Endodermal cell (in vitro differentiated cells): ENCODE measurements around the gene COG2. TPM values are rescaled to one million over a fixed set of nuclear protein-coding genes. Genes with fewer than 3 reads are reported as not detected.

Experiments
- DNase-seq: peaks from one replicate; pipeline ENCODE4 v3.0.0-alpha.2; 2017
- H3K27ac ChIP-seq: 2 replicates; pipeline ENCODE4 v1.5.1; 2013; ENCODE audit warnings: mild to moderate bottlenecking, low read depth, low read length, moderate library complexity
- H3K27me3 ChIP-seq: 2 replicates; pipeline ENCODE4 v1.6.1; 2013; ENCODE audit warnings: mild to moderate bottlenecking, low read length, moderate library complexity; ENCODE audit not compliant: insufficient read depth, control insufficient read depth, poor library complexity, severe bottlenecking
- H3K36me3 ChIP-seq: 2 replicates; pipeline ENCODE4 v1.7.0; 2013; ENCODE audit warnings: mild to moderate bottlenecking, low read length, moderate library complexity; ENCODE audit not compliant: control insufficient read depth, insufficient read depth
- H3K4me1 ChIP-seq: one replicate; pipeline ENCODE4 v1.7.0; 2013; ENCODE audit warnings: low read length; ENCODE audit not compliant: control insufficient read depth, insufficient read depth
- H3K4me3 ChIP-seq: 2 replicates; pipeline ENCODE4 v1.5.1; 2013; ENCODE audit warnings: mild to moderate bottlenecking, low read length, moderate library complexity
- H3K9ac ChIP-seq: 2 replicates; pipeline ENCODE4 v1.6.1; 2013; ENCODE audit warnings: mild to moderate bottlenecking, low read length, moderate library complexity; ENCODE audit not compliant: poor library complexity, severe bottlenecking; ENCODE audit errors: extremely low read depth
- H3K9me3 ChIP-seq: 2 replicates; pipeline ENCODE4 v1.6.1; 2013; ENCODE audit warnings: mild to moderate bottlenecking, low read length, moderate library complexity; ENCODE audit not compliant: control insufficient read depth
- H3K27ac Mint-ChIP-seq: 2 replicates; pipeline ENCODE4 v1.8.0; 2020; ENCODE audit warnings: mixed read lengths
- H3K27me3 Mint-ChIP-seq: 2 replicates; pipeline ENCODE4 v1.8.0; 2021; ENCODE audit warnings: mild to moderate bottlenecking, mixed read lengths; ENCODE audit not compliant: insufficient read depth
- H3K36me3 Mint-ChIP-seq: 2 replicates; pipeline ENCODE4 v1.8.0; 2020; ENCODE audit warnings: low read depth, mixed read lengths
- H3K4me1 Mint-ChIP-seq: 2 replicates; pipeline ENCODE4 v1.8.0; 2020; ENCODE audit warnings: mixed read lengths
- H3K4me3 Mint-ChIP-seq: 2 replicates; pipeline ENCODE4 v1.8.0; 2020; ENCODE audit warnings: mild to moderate bottlenecking, moderate library complexity, mixed read lengths
- H3K9me3 Mint-ChIP-seq: 2 replicates; pipeline ENCODE4 v1.8.0; 2020; ENCODE audit warnings: mild to moderate bottlenecking, mixed read lengths
- WGBS, 2 experiments: methylation state at CpG; one replicate each; pipeline versions ENCODE4 v1.1.5 to v1.1.7; 2013; ENCODE audit warnings: missing lambda C conversion rate in 2 of 2, mixed read lengths in 1 of 2; ENCODE audit not compliant: insufficient coverage in 1 of 2, insufficient read length in 1 of 2; 5-methylcytosine and 5-hydroxymethylcytosine counted together
- long read RNA-seq, 4 experiments: library from polyadenylated mRNA in 2 of 4; library from RNA in 1 of 4; library from capped mRNA in 1 of 4; stranded (forward) in 3 of 4; unstranded in 1 of 4; transcript quantifications; one replicate each; pipeline ENCODE4 v2.0.0, GENCODE V29; 2020 to 2021; ENCODE audit warnings: inconsistent platforms in 1 of 4
- polyA plus RNA-seq, 2 experiments: library from polyadenylated mRNA; stranded (reverse); fragments of 50-300 nt; gene quantifications; one replicate each; pipeline ENCODE4 v1.2.3, GENCODE V29; 2013
- total RNA-seq, 2 donors: library from RNA; stranded (reverse); fragmentation: NEBNext Ultra II Directional in 1 of 2; extraction: Animal tissue kit (Norgen Biotek cat#: 25700) in 1 of 2; gene quantifications; 2 replicates in 1 of 2; 3 replicates in 1 of 2; pipeline ENCODE4 v1.2.1, GENCODE V29; 2021
- TF ChIP-seq, protein P1 (sequence below): fragments of 200-600 bp; sonication (generic); conservative IDR thresholded peaks from 2 replicates; pipeline ENCODE4 v1.5.0; 2021; ENCODE audit warnings: antibody characterized with exemption, mild to moderate bottlenecking

COG2 gene, protein sequence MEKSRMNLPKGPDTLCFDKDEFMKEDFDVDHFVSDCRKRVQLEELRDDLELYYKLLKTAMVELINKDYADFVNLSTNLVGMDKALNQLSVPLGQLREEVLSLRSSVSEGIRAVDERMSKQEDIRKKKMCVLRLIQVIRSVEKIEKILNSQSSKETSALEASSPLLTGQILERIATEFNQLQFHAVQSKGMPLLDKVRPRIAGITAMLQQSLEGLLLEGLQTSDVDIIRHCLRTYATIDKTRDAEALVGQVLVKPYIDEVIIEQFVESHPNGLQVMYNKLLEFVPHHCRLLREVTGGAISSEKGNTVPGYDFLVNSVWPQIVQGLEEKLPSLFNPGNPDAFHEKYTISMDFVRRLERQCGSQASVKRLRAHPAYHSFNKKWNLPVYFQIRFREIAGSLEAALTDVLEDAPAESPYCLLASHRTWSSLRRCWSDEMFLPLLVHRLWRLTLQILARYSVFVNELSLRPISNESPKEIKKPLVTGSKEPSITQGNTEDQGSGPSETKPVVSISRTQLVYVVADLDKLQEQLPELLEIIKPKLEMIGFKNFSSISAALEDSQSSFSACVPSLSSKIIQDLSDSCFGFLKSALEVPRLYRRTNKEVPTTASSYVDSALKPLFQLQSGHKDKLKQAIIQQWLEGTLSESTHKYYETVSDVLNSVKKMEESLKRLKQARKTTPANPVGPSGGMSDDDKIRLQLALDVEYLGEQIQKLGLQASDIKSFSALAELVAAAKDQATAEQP
- total RNA-seq = 10 to 100 TPM; 26.1 to 29.7 TPM
- polyA plus RNA-seq (2013, experiment 1 of 2) = 31.5 TPM
- 28.2 TPM for polyA plus RNA-seq (2013, experiment 2 of 2)
- long read RNA-seq, experiment 1, transcript COG2-202 (18 exons, 2,921 nt) = major isoform, 7 of 13 reads
- long read RNA-seq, experiment 1, partial matches to known transcripts = 1 of 13 reads
- long read RNA-seq, experiment 1, other reads (novel, unspliced or antisense) = 2 of 13 reads
- long read RNA-seq, experiment 2, transcript COG2-202 (18 exons, 2,921 nt) = major isoform, 31 of 39 reads
- long read RNA-seq, experiment 2, partial matches to known transcripts = 3 of 39 reads
- long read RNA-seq, experiment 2, other reads (novel, unspliced or antisense) = 4 of 39 reads
- long read RNA-seq, experiment 3, transcript COG2-201 (18 exons, 2,843 nt) = minor isoform, 11 of 241 reads
- long read RNA-seq, experiment 3, transcript COG2-202 (18 exons, 2,921 nt) = major isoform, 189 of 241 reads
- long read RNA-seq, experiment 3, partial matches to known transcripts = 8 of 241 reads
- long read RNA-seq, experiment 3, other reads (novel, unspliced or antisense) = 32 of 241 reads
- long read RNA-seq, experiment 4, transcript COG2-202 (18 exons, 2,921 nt) = major isoform, 9 of 16 reads
- long read RNA-seq, experiment 4, partial matches to known transcripts = 2 of 16 reads
- long read RNA-seq, experiment 4, other reads (novel, unspliced or antisense) = 5 of 16 reads

DNA sequence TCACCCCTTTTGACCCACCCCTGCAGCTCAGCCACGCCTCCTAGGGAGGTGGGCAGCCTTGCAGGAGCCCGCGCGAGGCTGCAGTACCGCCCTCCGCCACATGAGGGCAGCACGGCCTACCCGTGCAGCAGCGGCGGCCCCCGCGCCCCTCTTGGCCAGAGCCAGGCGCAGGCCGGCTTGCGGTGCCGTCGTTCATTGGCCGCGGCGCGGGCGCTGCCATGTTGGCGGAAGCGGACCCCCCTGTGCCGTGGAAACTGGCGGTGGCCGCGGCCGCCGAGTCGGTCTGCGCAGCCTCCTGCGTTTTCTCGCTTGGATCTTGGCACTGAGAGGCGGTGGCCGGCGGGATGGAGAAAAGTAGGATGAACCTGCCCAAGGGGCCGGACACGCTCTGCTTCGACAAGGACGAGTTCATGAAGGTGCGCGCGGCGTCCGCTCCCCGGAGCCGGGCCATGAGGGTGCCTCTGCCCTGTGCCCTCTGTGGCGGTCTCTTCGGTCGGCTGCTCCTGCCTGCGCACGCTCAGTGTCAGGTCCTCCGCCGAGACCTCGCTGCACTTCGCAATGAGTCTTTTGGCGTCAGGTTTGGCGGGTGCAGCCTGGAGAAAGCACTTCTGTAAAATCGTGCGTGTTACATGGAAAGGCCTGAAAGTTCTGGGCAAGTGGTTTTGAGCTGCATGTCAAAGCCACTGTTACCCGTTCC lies at the start of gene COG2:
TSS of gene COG2 (plus strand) at position 219 of the 697 bp plus-strand sequence. CDS start at position 345, 126 bp downstream.
- no peaks in the 10 kb centered on the region for H3K36me3 ChIP-seq
- TF ChIP-seq, protein P1, sequence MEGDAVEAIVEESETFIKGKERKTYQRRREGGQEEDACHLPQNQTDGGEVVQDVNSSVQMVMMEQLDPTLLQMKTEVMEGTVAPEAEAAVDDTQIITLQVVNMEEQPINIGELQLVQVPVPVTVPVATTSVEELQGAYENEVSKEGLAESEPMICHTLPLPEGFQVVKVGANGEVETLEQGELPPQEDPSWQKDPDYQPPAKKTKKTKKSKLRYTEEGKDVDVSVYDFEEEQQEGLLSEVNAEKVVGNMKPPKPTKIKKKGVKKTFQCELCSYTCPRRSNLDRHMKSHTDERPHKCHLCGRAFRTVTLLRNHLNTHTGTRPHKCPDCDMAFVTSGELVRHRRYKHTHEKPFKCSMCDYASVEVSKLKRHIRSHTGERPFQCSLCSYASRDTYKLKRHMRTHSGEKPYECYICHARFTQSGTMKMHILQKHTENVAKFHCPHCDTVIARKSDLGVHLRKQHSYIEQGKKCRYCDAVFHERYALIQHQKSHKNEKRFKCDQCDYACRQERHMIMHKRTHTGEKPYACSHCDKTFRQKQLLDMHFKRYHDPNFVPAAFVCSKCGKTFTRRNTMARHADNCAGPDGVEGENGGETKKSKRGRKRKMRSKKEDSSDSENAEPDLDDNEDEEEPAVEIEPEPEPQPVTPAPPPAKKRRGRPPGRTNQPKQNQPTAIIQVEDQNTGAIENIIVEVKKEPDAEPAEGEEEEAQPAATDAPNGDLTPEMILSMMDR = peak; percentile 100
- WGBS, 2 experiments = 0% methylated on average over 15 to 62 of the region's 62 CpGs
- peak within 1 kb of the TSS; percentile 91 for H3K4me3 Mint-ChIP-seq
- peak; percentile 99 for DNase-seq
- H3K4me3 ChIP-seq = peak within 1 kb of the TSS; percentile 100
- peaks cover 10% of the 10 kb centered on the region for H3K27me3 ChIP-seq
- H3K27ac ChIP-seq = peak within 1 kb of the TSS; percentile 58
- H3K27me3 Mint-ChIP-seq = peaks cover 9% of the 10 kb centered on the region
- no peaks in the 10 kb centered on the region for H3K9me3 Mint-ChIP-seq
- H3K4me1 Mint-ChIP-seq = peaks cover 15% of the 10 kb centered on the region
- peak within 1 kb of the TSS; percentile 76 for H3K9ac ChIP-seq
- H3K36me3 Mint-ChIP-seq = peaks cover 5% of the 10 kb centered on the region
- no peaks in the 10 kb centered on the region for H3K9me3 ChIP-seq
- H3K4me1 ChIP-seq = peaks cover 3% of the 10 kb centered on the region
- peak within 1 kb of the TSS; percentile 96 for H3K27ac Mint-ChIP-seq

DNA sequence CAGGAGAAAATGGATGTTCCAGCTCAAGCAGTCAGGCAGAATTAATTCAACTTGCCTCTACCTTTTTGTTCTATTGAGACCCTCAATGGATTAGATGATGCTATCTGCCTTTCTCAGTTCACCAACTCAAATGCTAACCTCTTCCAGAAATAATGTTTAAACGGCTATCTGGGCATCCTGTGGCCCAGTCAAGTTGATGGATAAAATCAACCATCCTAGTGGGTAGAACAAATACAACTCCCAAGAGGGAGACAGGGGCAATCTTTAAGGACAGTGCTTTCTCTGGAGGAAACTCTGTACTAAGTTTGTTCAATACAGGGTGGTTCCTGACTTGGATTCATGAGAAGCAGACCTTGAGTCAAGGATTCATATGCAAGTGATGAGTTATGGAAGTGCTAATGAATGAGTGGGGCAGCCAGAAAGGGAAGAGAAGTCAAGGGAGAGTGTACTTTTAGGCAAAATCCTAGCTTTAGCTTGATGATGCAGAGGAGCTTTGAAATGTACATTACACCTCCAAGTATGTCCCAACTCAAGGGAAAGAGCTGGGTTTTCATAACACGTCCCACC lies 49.4 kb upstream of the COG2 start:
- H3K36me3 Mint-ChIP-seq = no peaks in the 10 kb centered on the region
- H3K27ac Mint-ChIP-seq = no peak overlapping the region
- 45 to 83% methylated on average over 1 to 2 of the region's 2 CpGs for WGBS, 2 experiments
- no peaks in the 10 kb centered on the region for H3K4me1 Mint-ChIP-seq
- H3K9me3 Mint-ChIP-seq = peaks cover under 1% of the 10 kb centered on the region
- Histone ChIP-seq H3K27ac (no peak overlapping the region), H3K4me1 (no peaks in the 10 kb centered on the region), H3K9ac (no peak overlapping the region), H3K9me3 (peaks cover 2% of the 10 kb centered on the region), H3K4me3 (no peak overlapping the region), H3K36me3 (no peaks in the 10 kb centered on the region), H3K27me3 (no peaks in the 10 kb centered on the region)
- no peak overlapping the region for H3K4me3 Mint-ChIP-seq
- H3K27me3 Mint-ChIP-seq = no peaks in the 10 kb centered on the region
- DNase-seq = no peak
- TF ChIP-seq, protein P1 = no peak
